Thyroid gland (tissue), 4 donors: ENCODE data around the gene OR10A6.

Source experiments
- POLR2A ChIP-seq, 2 donors: fragments of 450-650 bp; IDR thresholded peaks; one replicate each; pipeline ENCODE4 v1.6.1; 2017; ENCODE audit warnings: antibody characterized with exemption in 2 of 2, mild to moderate bottlenecking in 2 of 2, moderate library complexity in 1 of 2
- TF ChIP-seq, protein P1 (sequence below), 6 experiments: fragments of 200-600 bp in 3 of 6; fragments of 450-650 bp in 3 of 6; sonication (generic) in 3 of 6; IDR thresholded peaks; one replicate each; pipeline ENCODE4 v1.5.1; 2016 to 2019; ENCODE audit warnings: antibody characterized with exemption in 6 of 6, mild to moderate bottlenecking in 2 of 6, inconsistent platforms in 1 of 6, moderate library complexity in 1 of 6

DNA sequence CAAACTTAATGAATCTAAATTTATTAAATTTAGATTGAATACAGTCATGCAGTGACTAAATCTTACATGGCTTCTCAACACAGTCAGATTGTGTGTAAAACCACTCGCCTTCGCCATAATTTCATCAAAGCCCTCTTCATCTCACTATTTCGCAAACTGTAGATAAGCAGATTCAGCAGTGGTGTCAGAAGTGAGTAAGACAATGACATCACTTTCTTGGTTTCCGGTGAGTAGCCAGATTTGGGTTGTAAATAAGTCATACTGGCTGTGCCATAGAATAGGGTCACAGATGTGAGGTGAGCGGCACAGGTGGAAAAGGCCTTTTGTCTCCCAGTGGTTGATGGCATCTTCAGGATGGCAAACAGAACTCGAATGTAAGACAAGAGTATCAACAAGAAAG lies 3.4 kb downstream of the OR10A6 start:
- TF ChIP-seq, protein P1, sequence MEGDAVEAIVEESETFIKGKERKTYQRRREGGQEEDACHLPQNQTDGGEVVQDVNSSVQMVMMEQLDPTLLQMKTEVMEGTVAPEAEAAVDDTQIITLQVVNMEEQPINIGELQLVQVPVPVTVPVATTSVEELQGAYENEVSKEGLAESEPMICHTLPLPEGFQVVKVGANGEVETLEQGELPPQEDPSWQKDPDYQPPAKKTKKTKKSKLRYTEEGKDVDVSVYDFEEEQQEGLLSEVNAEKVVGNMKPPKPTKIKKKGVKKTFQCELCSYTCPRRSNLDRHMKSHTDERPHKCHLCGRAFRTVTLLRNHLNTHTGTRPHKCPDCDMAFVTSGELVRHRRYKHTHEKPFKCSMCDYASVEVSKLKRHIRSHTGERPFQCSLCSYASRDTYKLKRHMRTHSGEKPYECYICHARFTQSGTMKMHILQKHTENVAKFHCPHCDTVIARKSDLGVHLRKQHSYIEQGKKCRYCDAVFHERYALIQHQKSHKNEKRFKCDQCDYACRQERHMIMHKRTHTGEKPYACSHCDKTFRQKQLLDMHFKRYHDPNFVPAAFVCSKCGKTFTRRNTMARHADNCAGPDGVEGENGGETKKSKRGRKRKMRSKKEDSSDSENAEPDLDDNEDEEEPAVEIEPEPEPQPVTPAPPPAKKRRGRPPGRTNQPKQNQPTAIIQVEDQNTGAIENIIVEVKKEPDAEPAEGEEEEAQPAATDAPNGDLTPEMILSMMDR (IDR thresholded peaks at IDR 0.05), result no peak
- TF ChIP-seq POLR2A (IDR thresholded peaks at IDR 0.05), result no peak
